Parathyroid adenoma (tissue), 2 donors: Measurements from ENCODE around the gene ARHGAP26.

Source experiments
- H2AFZ ChIP-seq: fragments of 300-600 bp; sonication (generic); one replicate; pipeline ENCODE4 v1.7.0; 2017; ENCODE audit warnings: antibody characterized with exemption, mild to moderate bottlenecking
- H3K27ac ChIP-seq: fragments of 300-600 bp; sonication (generic); one replicate; pipeline ENCODE4 v1.7.0; 2017
- H3K27me3 ChIP-seq: fragments of 300-600 bp; sonication (generic); one replicate; pipeline ENCODE4 v1.7.0; 2017; ENCODE audit warnings: low read length; ENCODE audit not compliant: control insufficient read depth, insufficient read depth
- H3K36me3 ChIP-seq: fragments of 300-600 bp; sonication (generic); one replicate; pipeline ENCODE4 v1.7.0; 2017; ENCODE audit warnings: low read length; ENCODE audit not compliant: control insufficient read depth, insufficient read depth
- H3K4me1 ChIP-seq: fragments of 300-600 bp; sonication (generic); one replicate; pipeline ENCODE4 v1.7.0; 2017; ENCODE audit warnings: control low read depth
- H3K4me2 ChIP-seq: fragments of 300-600 bp; sonication (generic); one replicate; pipeline ENCODE4 v1.7.0; 2017; ENCODE audit warnings: low read length
- H3K4me3 ChIP-seq: fragments of 300-600 bp; sonication (generic); one replicate; pipeline ENCODE4 v1.7.0; 2017; ENCODE audit warnings: low read depth, low read length
- H3K79me2 ChIP-seq: fragments of 300-600 bp; sonication (generic); one replicate; pipeline ENCODE4 v1.7.0; 2017; ENCODE audit warnings: control low read depth
- H3K9ac ChIP-seq: fragments of 300-600 bp; sonication (generic); one replicate; pipeline ENCODE4 v1.7.0; 2017; ENCODE audit warnings: mild to moderate bottlenecking
- H3K9me3 ChIP-seq: fragments of 300-600 bp; sonication (generic); one replicate; pipeline ENCODE4 v1.7.0; 2017; ENCODE audit warnings: low read length; ENCODE audit not compliant: control insufficient read depth
- CTCF ChIP-seq: fragments of 300-600 bp; sonication (generic); IDR thresholded peaks from one replicate; pipeline ENCODE4 v1.7.0; 2017; ENCODE audit warnings: antibody characterized with exemption, mild to moderate bottlenecking
- donor health status: primary hyperparathyroidism.

The ARHGAP26 gene

GRCh38 chr5:143062379-143062778, 292.2 kb downstream of the ARHGAP26 start:
- peaks cover 7% of the 10 kb centered on the region for H3K4me1 ChIP-seq

GRCh38 chr5:143063175-143063970, 293.2 kb downstream of the ARHGAP26 start:
- Histone ChIP-seq H3K4me1 (peaks cover 7% of the 10 kb centered on the region), H3K27me3 (no peaks in the 10 kb centered on the region), H3K79me2 (no peaks in the 10 kb centered on the region), H3K4me2 (no peak overlapping the region), H3K9me3 (no peaks in the 10 kb centered on the region), H3K9ac (no peak overlapping the region), H3K4me3 (no peak overlapping the region), H3K27ac (peak overlapping the region; percentile 49), H2AFZ (no peak overlapping the region), H3K36me3 (no peaks in the 10 kb centered on the region)
- TF ChIP-seq CTCF: no peak

More at GRCh38 chr5:143062379-143062778, 292.2 kb downstream of the ARHGAP26 start:
- Histone ChIP-seq H3K79me2 (no peaks in the 10 kb centered on the region), H3K9me3 (no peaks in the 10 kb centered on the region), H3K27ac (no peak overlapping the region), H3K4me2 (no peak overlapping the region), H3K4me3 (no peak overlapping the region), H2AFZ (no peak overlapping the region), H3K36me3 (no peaks in the 10 kb centered on the region), H3K27me3 (no peaks in the 10 kb centered on the region), H3K9ac (no peak overlapping the region)
- TF ChIP-seq CTCF: no peak

- peak overlapping the region; percentile 49 for H3K27ac ChIP-seq
- no peak overlapping the region for H3K9ac ChIP-seq
Observed at GRCh38 chr5:143064218-143064641, 294.1 kb downstream of the ARHGAP26 start.

GRCh38 chr5:143064676-143065075, 294.5 kb downstream of the ARHGAP26 start:
- H3K9me3 ChIP-seq: no peaks in the 10 kb centered on the region
- no peak overlapping the region for H3K9ac ChIP-seq
- H3K27me3 ChIP-seq: no peaks in the 10 kb centered on the region
- no peak for TF ChIP-seq CTCF
- H3K4me1 ChIP-seq: peaks cover 7% of the 10 kb centered on the region
- H3K36me3 ChIP-seq: no peaks in the 10 kb centered on the region
- no peak overlapping the region for H3K4me2 ChIP-seq
- H2AFZ ChIP-seq: no peak overlapping the region
- no peaks in the 10 kb centered on the region for H3K79me2 ChIP-seq
- H3K27ac ChIP-seq: peak overlapping the region; percentile 40
- no peak overlapping the region for H3K4me3 ChIP-seq

More at GRCh38 chr5:143064218-143064641, 294.1 kb downstream of the ARHGAP26 start:
- Histone ChIP-seq H3K27me3 (no peaks in the 10 kb centered on the region), H3K36me3 (no peaks in the 10 kb centered on the region), H3K4me3 (no peak overlapping the region), H2AFZ (no peak overlapping the region), H3K79me2 (no peaks in the 10 kb centered on the region), H3K9me3 (no peaks in the 10 kb centered on the region), H3K4me1 (peaks cover 7% of the 10 kb centered on the region), H3K4me2 (no peak overlapping the region)
- TF ChIP-seq CTCF: no peak
